HCT116 (cell line): ENCODE data around the gene ZNF691. TPM values are rescaled to one million over a fixed set of nuclear protein-coding genes. Genes with fewer than 3 reads are reported as not detected.
A peak's percentile ranks its signal among the peaks of the same experiment; 100 is the strongest.
"Not testable (repeated sequence)": the region's sequence is repeated elsewhere in the genome, so short reads cannot be mapped to it uniquely, and the experiment has no call there.

Experiments used
- ATAC-seq: fragments of 200-7000 bp; cut with Tn5 transposase; 2 replicates; pipeline ENCODE4 v1.9.1; 2020; ENCODE audit warnings: mild to moderate bottlenecking, moderate library complexity
- BruUV-seq: library from RNA; stranded (reverse); fragments of 400-500 nt; replicated peaks from 2 replicates; lab custom pipeline; 2021; lab: Mats Ljungman, UMichigan
- CTCF ChIA-PET: fragments of 300-600 bp; sonication (Branson Sonifier 250); formaldehyde crosslinking; loops from one replicate; lab custom pipeline; 2021; ENCODE audit warnings: antibody characterized with exemption; lab: Charles Lee
- POLR2A ChIA-PET: fragments of 300-600, 350-600 bp; sonication (Branson Sonifier 250); formaldehyde crosslinking; loops from one replicate; lab custom pipeline; 2021; ENCODE audit warnings: antibody characterized with exemption; lab: Charles Lee
- RAD21 ChIA-PET, 2 experiments: fragments of 300-600 bp; sonication (Branson Sonifier 250); formaldehyde crosslinking; loops; one replicate each; lab custom pipeline; 2023; ENCODE audit warnings: low total read pairs in 2 of 2; ENCODE audit not compliant: uncharacterized antibody in 2 of 2, unreplicated experiment in 2 of 2, low non-redundant PET in 1 of 2; lab: Charles Lee
- DNase-seq: peaks from one replicate; pipeline ENCODE4 v3.0.0-alpha.2; 2010; ENCODE audit warnings: low read depth, low spot score
- H2AFZ ChIP-seq: fragments of 200-600 bp; shearing (Covaris generic), sonication (generic); 2 replicates; pipeline ENCODE4 v1.6.1; 2017; ENCODE audit warnings: low read depth, mixed run types, mixed read lengths, antibody characterized with exemption, low read length; ENCODE audit not compliant: poor library complexity, severe bottlenecking
- H3K27ac ChIP-seq: 2 replicates; pipeline ENCODE4 v1.5.1; 2012; ENCODE audit warnings: low read depth, low read length
- H3K27me3 ChIP-seq: fragments of 200-600 bp; sonication (generic); 2 replicates; pipeline ENCODE4 v1.6.1; 2016; ENCODE audit warnings: mixed run types, low read length, mixed read lengths; ENCODE audit not compliant: insufficient read depth
- H3K36me3 ChIP-seq, 2 experiments: fragments of 200-500 bp in 1 of 2; fragments of 200-600 bp in 1 of 2; sonication (Bioruptor generic) in 1 of 2; sonication (generic) in 1 of 2; 2 replicates each; pipeline versions ENCODE4 v1.5.1 to v1.6.1; 2014 to 2016; ENCODE audit warnings: low read length in 2 of 2, inconsistent platforms in 1 of 2, mixed read lengths in 1 of 2, mixed run types in 1 of 2; ENCODE audit not compliant: insufficient read depth in 2 of 2, control insufficient read depth in 1 of 2
- H3K4me1 ChIP-seq, 2 experiments: fragments of 200-600 bp in 1 of 2; sonication (generic) in 1 of 2; 2 replicates each; pipeline versions ENCODE4 v1.5.1 to v1.6.1; 2012 to 2017; ENCODE audit warnings: low read length in 2 of 2, inconsistent platforms in 1 of 2, mild to moderate bottlenecking in 1 of 2, mixed read lengths in 1 of 2, mixed run types in 1 of 2, moderate library complexity in 1 of 2; ENCODE audit not compliant: insufficient read depth in 2 of 2, control insufficient read depth in 1 of 2
- H3K4me2 ChIP-seq: fragments of 200-600 bp; sonication (generic); 2 replicates; pipeline ENCODE4 v1.6.1; 2017; ENCODE audit warnings: mixed run types, low read length, mixed read lengths
- H3K4me3 ChIP-seq, 2 experiments: fragments of 200-600 bp in 1 of 2; sonication (generic) in 1 of 2; replicated peaks in 1 of 2; 2 replicates each; pipeline ENCODE4 v1.5.1; 2011 to 2016; ENCODE audit warnings: low read length in 2 of 2, control low read depth in 1 of 2, low read depth in 1 of 2, mild to moderate bottlenecking in 1 of 2, mixed read lengths in 1 of 2, mixed run types in 1 of 2
- H3K79me2 ChIP-seq: fragments of 200-600 bp; sonication (generic); 2 replicates; pipeline ENCODE4 v1.6.1; 2017; ENCODE audit warnings: mild to moderate bottlenecking, mixed run types, low read length, moderate library complexity, mixed read lengths; ENCODE audit not compliant: insufficient read depth
- H3K9ac ChIP-seq: fragments of 200-600 bp; sonication (generic); 2 replicates; pipeline ENCODE4 v1.6.1; 2016; ENCODE audit warnings: low read length, mixed read lengths
- H3K9me2 ChIP-seq: fragments of 200-600 bp; sonication (generic), shearing (Covaris generic); 2 replicates; pipeline ENCODE4 v1.6.1; 2017; ENCODE audit warnings: mixed run types, mild to moderate bottlenecking, moderate library complexity; ENCODE audit not compliant: insufficient read depth
- H3K9me3 ChIP-seq, 2 experiments: fragments of 200-500 bp in 1 of 2; fragments of 200-600 bp in 1 of 2; sonication (Bioruptor generic) in 1 of 2; sonication (generic) in 1 of 2; 2 replicates each; pipeline ENCODE4 v1.6.1; 2014 to 2017; ENCODE audit warnings: low read length in 2 of 2, mixed read lengths in 2 of 2, inconsistent platforms in 1 of 2, low read depth in 1 of 2, mild to moderate bottlenecking in 1 of 2, mixed run types in 1 of 2, moderate library complexity in 1 of 2; ENCODE audit not compliant: control insufficient read depth in 1 of 2, insufficient read depth in 1 of 2
- H4K20me1 ChIP-seq: fragments of 200-600 bp; sonication (generic), shearing (Covaris generic); 2 replicates; pipeline ENCODE4 v1.6.1; 2017; ENCODE audit warnings: mixed run types, mild to moderate bottlenecking, moderate library complexity; ENCODE audit not compliant: insufficient read depth
- POLR2AphosphoS5 ChIP-seq: IDR thresholded peaks from 2 replicates; pipeline ENCODE4 v1.6.1; 2011; ENCODE audit warnings: mild to moderate bottlenecking, low read depth, low read length, moderate library complexity
- intact Hi-C: fragments of 100-400 bp; cut with micrococcal nuclease; formaldehyde crosslinking; loops from 2 replicates; pipeline ENCODE4 v1.10.0; 2022
- total RNA-seq: library from RNA; stranded (reverse); gene quantifications from one replicate; pipeline ENCODE4 v1.2.1, GENCODE V29; 2021; ENCODE audit not compliant: unreplicated experiment
- TF ChIP-seq, protein P1 (sequence below): IDR thresholded peaks from 2 replicates; pipeline ENCODE4 v1.6.1; 2012; ENCODE audit warnings: low read depth

The ZNF691 gene
- total RNA-seq, 1 experiment from 2014 or later, result 11.1 TPM

DNA sequence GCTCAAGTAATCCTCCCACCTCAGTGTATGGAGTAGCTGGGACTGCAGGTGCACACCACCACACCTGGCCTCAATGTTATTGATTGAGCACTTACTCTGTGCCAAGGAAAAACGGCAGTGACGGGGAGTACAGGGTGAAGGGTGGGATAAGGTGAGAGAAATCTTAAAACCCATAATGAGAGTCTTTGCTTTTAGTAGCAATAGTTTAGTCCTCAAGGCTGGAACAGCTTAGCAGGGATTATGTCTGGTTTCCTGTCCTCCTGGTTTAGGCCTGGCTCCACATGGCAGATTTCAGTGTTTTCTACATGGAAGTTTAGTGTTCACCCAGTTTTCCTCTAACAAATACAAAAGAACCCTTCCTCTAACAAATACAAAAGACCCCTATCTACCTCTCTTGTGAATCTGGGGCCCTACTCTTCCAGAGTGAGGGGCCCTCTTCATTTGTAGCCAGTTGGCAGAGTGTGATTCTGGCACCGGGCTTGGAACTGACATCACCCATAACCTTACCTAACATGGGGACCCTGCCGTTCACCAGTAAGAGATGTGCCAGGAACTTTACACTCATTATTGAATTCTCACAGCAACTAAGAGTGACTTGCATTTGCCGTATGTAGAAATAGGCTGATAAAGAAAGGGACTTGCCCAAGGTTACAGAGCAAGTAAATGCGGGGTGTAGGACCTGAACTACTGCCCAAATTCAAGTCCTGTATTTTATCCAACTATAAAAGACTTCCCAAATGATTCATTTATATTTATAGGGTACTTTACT, 6.9 kb downstream of the ZNF691 start:
- peaks cover 0 to 5% of the 10 kb centered on the region in 2 experiments; a peak in 1 of 4 replicates for H3K9me3 ChIP-seq
- no peaks in the 10 kb centered on the region for H3K9me2 ChIP-seq
- H2AFZ ChIP-seq, result no peak overlapping the region
- ChIA-PET RAD21 (no interaction called here), POLR2A (no interaction called here), CTCF (no interaction called here)
- TF ChIP-seq, protein P1, sequence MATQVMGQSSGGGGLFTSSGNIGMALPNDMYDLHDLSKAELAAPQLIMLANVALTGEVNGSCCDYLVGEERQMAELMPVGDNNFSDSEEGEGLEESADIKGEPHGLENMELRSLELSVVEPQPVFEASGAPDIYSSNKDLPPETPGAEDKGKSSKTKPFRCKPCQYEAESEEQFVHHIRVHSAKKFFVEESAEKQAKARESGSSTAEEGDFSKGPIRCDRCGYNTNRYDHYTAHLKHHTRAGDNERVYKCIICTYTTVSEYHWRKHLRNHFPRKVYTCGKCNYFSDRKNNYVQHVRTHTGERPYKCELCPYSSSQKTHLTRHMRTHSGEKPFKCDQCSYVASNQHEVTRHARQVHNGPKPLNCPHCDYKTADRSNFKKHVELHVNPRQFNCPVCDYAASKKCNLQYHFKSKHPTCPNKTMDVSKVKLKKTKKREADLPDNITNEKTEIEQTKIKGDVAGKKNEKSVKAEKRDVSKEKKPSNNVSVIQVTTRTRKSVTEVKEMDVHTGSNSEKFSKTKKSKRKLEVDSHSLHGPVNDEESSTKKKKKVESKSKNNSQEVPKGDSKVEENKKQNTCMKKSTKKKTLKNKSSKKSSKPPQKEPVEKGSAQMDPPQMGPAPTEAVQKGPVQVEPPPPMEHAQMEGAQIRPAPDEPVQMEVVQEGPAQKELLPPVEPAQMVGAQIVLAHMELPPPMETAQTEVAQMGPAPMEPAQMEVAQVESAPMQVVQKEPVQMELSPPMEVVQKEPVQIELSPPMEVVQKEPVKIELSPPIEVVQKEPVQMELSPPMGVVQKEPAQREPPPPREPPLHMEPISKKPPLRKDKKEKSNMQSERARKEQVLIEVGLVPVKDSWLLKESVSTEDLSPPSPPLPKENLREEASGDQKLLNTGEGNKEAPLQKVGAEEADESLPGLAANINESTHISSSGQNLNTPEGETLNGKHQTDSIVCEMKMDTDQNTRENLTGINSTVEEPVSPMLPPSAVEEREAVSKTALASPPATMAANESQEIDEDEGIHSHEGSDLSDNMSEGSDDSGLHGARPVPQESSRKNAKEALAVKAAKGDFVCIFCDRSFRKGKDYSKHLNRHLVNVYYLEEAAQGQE, result no peak
- TF ChIP-seq POLR2AphosphoS5, result 0 out of 2 replicates have a peak, but pooled peaks have one; percentile 16
- peaks cover 7 to 8% of the 10 kb centered on the region in 2 experiments; a peak in 3 of 4 replicates for H3K36me3 ChIP-seq
- no peaks in the 10 kb centered on the region for H3K4me1 ChIP-seq
- ATAC-seq, result no peak
- peaks cover 8% of the 10 kb centered on the region; the same call in 1 of the 2 replicates for H3K79me2 ChIP-seq
- BruUV-seq, result no TSS peak
- no peaks in the 10 kb centered on the region for H3K27me3 ChIP-seq
- no peaks in the 10 kb centered on the region for H4K20me1 ChIP-seq
- H3K9ac ChIP-seq, result no peak overlapping the region
- no peak overlapping the region for H3K4me2 ChIP-seq
- no peak overlapping the region for H3K4me3 ChIP-seq
- intact Hi-C loops, result no loop called here
- H3K27ac ChIP-seq, result no peak overlapping the region
- no peak for DNase-seq

DNA sequence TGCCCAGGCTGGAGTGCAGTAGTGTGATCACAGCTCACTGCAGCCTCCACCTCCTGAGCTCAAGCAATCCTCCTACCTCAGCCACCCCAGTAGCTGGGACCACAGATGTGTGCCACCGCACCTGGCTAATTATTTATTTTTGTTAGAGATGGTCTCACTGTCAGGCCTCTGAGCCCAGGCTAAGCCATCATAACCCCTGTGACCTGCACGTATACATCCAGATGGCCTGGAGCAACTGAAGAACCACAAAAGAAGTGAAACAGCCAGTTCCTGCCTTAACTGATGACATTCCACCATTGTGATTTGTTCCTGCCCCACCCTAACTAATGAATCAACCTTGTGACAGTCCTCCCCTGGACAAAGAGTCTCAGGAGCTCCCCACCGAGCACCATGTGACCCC, 10.1 kb downstream of the ZNF691 start:
- H2AFZ ChIP-seq, H3K4me1 ChIP-seq, H3K9ac ChIP-seq, RAD21 ChIA-PET, H3K79me2 ChIP-seq, POLR2A ChIA-PET, H3K27me3 ChIP-seq, DNase-seq, H3K9me2 ChIP-seq, H3K9me3 ChIP-seq, BruUV-seq, CTCF ChIA-PET, H3K27ac ChIP-seq, ATAC-seq, H4K20me1 ChIP-seq, H3K4me2 ChIP-seq, H3K4me3 ChIP-seq, H3K36me3 ChIP-seq, intact Hi-C loops: not testable (repeated sequence)
